ENCODE results near the gene SLC30A9.

SLC30A9 gene

GRCh38 chr4:41999321-41999720 is 9.0 kb downstream of the SLC30A9 start:
- Histone ChIP-seq H3K27me3 (ENCODE audit: control insufficient read depth, insufficient read depth, low read length) (no peaks in the 10 kb centered on the region), H3K27ac (ENCODE audit: low read length) (no peak overlapping the region), H3K9me3 (ENCODE audit: control insufficient read depth, insufficient read depth, low read length) (no peaks in the 10 kb centered on the region), H3K4me1 (ENCODE audit: control insufficient read depth, insufficient read depth, low read length) (no peaks in the 10 kb centered on the region), H3K4me3 (ENCODE audit: low read length) (no peak overlapping the region), H3K36me3 (ENCODE audit: control insufficient read depth, insufficient read depth, low read length) (no peaks in the 10 kb centered on the region)
- no peak for DNase-seq (ENCODE audit: low read depth, low spot score)

- WGBS (ENCODE audit: insufficient coverage, insufficient read length), result no CpG with 5 or more reads among the region's 3 CpGs
- Histone ChIP-seq H3K27me3 (ENCODE audit: control insufficient read depth, insufficient read depth, low read length) (no peaks in the 10 kb centered on the region), H3K4me3 (ENCODE audit: low read length) (no peak overlapping the region), H3K9me3 (ENCODE audit: control insufficient read depth, insufficient read depth, low read length) (no peaks in the 10 kb centered on the region), H3K36me3 (ENCODE audit: control insufficient read depth, insufficient read depth, low read length) (no peaks in the 10 kb centered on the region), H3K4me1 (ENCODE audit: control insufficient read depth, insufficient read depth, low read length) (no peaks in the 10 kb centered on the region), H3K27ac (ENCODE audit: low read length) (no peak overlapping the region)
- DNase-seq (ENCODE audit: low read depth, low spot score), result no peak
Observed at GRCh38 chr4:42008011-42008786, 17.9 kb downstream of the SLC30A9 start.

- Histone ChIP-seq H3K4me3 (ENCODE audit: low read length) (no peak overlapping the region), H3K27ac (ENCODE audit: low read length) (no peak overlapping the region), H3K9me3 (ENCODE audit: control insufficient read depth, insufficient read depth, low read length) (no peaks in the 10 kb centered on the region), H3K36me3 (ENCODE audit: control insufficient read depth, insufficient read depth, low read length) (no peaks in the 10 kb centered on the region), H3K4me1 (ENCODE audit: control insufficient read depth, insufficient read depth, low read length) (no peaks in the 10 kb centered on the region), H3K27me3 (ENCODE audit: control insufficient read depth, insufficient read depth, low read length) (no peaks in the 10 kb centered on the region)
- 100% methylated on average over 1 of the region's 2 CpGs for WGBS (ENCODE audit: insufficient coverage, insufficient read length)
- no peak for DNase-seq (ENCODE audit: low read depth, low spot score)
Observed at GRCh38 chr4:42015438-42015837, 25.1 kb downstream of the SLC30A9 start.

GRCh38 chr4:42018451-42018850 is 28.1 kb downstream of the SLC30A9 start:
- H3K4me3 ChIP-seq (ENCODE audit: low read length), result no peak overlapping the region
- H3K36me3 ChIP-seq (ENCODE audit: control insufficient read depth, insufficient read depth, low read length), result no peaks in the 10 kb centered on the region
- H3K27ac ChIP-seq (ENCODE audit: low read length), result no peak overlapping the region
- no peaks in the 10 kb centered on the region for H3K4me1 ChIP-seq (ENCODE audit: control insufficient read depth, insufficient read depth, low read length)
- DNase-seq (ENCODE audit: low read depth, low spot score), result no peak
- no CpG with 5 or more reads among the region's 2 CpGs for WGBS (ENCODE audit: insufficient coverage, insufficient read length)
- H3K27me3 ChIP-seq (ENCODE audit: control insufficient read depth, insufficient read depth, low read length), result no peaks in the 10 kb centered on the region
- no peaks in the 10 kb centered on the region for H3K9me3 ChIP-seq (ENCODE audit: control insufficient read depth, insufficient read depth, low read length)

- DNase-seq (ENCODE audit: low read depth, low spot score), result no peak
- Histone ChIP-seq H3K36me3 (ENCODE audit: control insufficient read depth, insufficient read depth, low read length) (no peaks in the 10 kb centered on the region), H3K4me3 (ENCODE audit: low read length) (no peak overlapping the region), H3K27ac (ENCODE audit: low read length) (no peak overlapping the region), H3K9me3 (ENCODE audit: control insufficient read depth, insufficient read depth, low read length) (no peaks in the 10 kb centered on the region), H3K4me1 (ENCODE audit: control insufficient read depth, insufficient read depth, low read length) (no peaks in the 10 kb centered on the region), H3K27me3 (ENCODE audit: control insufficient read depth, insufficient read depth, low read length) (no peaks in the 10 kb centered on the region)
- WGBS (ENCODE audit: insufficient coverage, insufficient read length), result no CpG with 5 or more reads among the region's 1 CpG
Observed at GRCh38 chr4:42048394-42048793, 58.1 kb downstream of the SLC30A9 start.

- H3K27me3 ChIP-seq (ENCODE audit: control insufficient read depth, insufficient read depth, low read length), result no peaks in the 10 kb centered on the region
- H3K4me3 ChIP-seq (ENCODE audit: low read length), result no peak overlapping the region
- H3K4me1 ChIP-seq (ENCODE audit: control insufficient read depth, insufficient read depth, low read length), result no peaks in the 10 kb centered on the region
- no peak overlapping the region for H3K27ac ChIP-seq (ENCODE audit: low read length)
- H3K36me3 ChIP-seq (ENCODE audit: control insufficient read depth, insufficient read depth, low read length), result no peaks in the 10 kb centered on the region
- no CpG with 5 or more reads among the region's 3 CpGs for WGBS (ENCODE audit: insufficient coverage, insufficient read length)
- H3K9me3 ChIP-seq (ENCODE audit: control insufficient read depth, insufficient read depth, low read length), result no peaks in the 10 kb centered on the region
- no peak for DNase-seq (ENCODE audit: low read depth, low spot score)
Observed at GRCh38 chr4:42050516-42051249, 60.4 kb downstream of the SLC30A9 start.

GRCh38 chr4:42066402-42066801 is 76.1 kb downstream of the SLC30A9 start:
- WGBS (ENCODE audit: insufficient coverage, insufficient read length), result no CpG with 5 or more reads among the region's 2 CpGs
- no peaks in the 10 kb centered on the region for H3K27me3 ChIP-seq (ENCODE audit: control insufficient read depth, insufficient read depth, low read length)
- H3K27ac ChIP-seq (ENCODE audit: low read length), result no peak overlapping the region
- no peak overlapping the region for H3K4me3 ChIP-seq (ENCODE audit: low read length)
- no peaks in the 10 kb centered on the region for H3K4me1 ChIP-seq (ENCODE audit: control insufficient read depth, insufficient read depth, low read length)
- H3K9me3 ChIP-seq (ENCODE audit: control insufficient read depth, insufficient read depth, low read length), result no peaks in the 10 kb centered on the region
- DNase-seq (ENCODE audit: low read depth, low spot score), result no peak
- H3K36me3 ChIP-seq (ENCODE audit: control insufficient read depth, insufficient read depth, low read length), result no peaks in the 10 kb centered on the region; the same call in 1 of the 2 replicates

- Histone ChIP-seq H3K4me3 (ENCODE audit: low read length) (no peak overlapping the region), H3K27me3 (ENCODE audit: control insufficient read depth, insufficient read depth, low read length) (no peaks in the 10 kb centered on the region), H3K9me3 (ENCODE audit: control insufficient read depth, insufficient read depth, low read length) (no peaks in the 10 kb centered on the region), H3K27ac (ENCODE audit: low read length) (no peak overlapping the region), H3K4me1 (ENCODE audit: control insufficient read depth, insufficient read depth, low read length) (no peaks in the 10 kb centered on the region), H3K36me3 (ENCODE audit: control insufficient read depth, insufficient read depth, low read length) (no peaks in the 10 kb centered on the region; the same call in 1 of the 2 replicates)
- DNase-seq (ENCODE audit: low read depth, low spot score), result no peak
- WGBS (ENCODE audit: insufficient coverage, insufficient read length), result no CpG with 5 or more reads among the region's 2 CpGs
Observed at GRCh38 chr4:42067264-42067663, 76.9 kb downstream of the SLC30A9 start.

- no peak overlapping the region for H3K4me3 ChIP-seq (ENCODE audit: low read length)
- H3K4me1 ChIP-seq (ENCODE audit: control insufficient read depth, insufficient read depth, low read length), result no peaks in the 10 kb centered on the region
- no peaks in the 10 kb centered on the region for H3K9me3 ChIP-seq (ENCODE audit: control insufficient read depth, insufficient read depth, low read length)
- DNase-seq (ENCODE audit: low read depth, low spot score), result no peak
- H3K27ac ChIP-seq (ENCODE audit: low read length), result no peak overlapping the region
- H3K27me3 ChIP-seq (ENCODE audit: control insufficient read depth, insufficient read depth, low read length), result no peaks in the 10 kb centered on the region
- no peaks in the 10 kb centered on the region; the same call in 1 of the 2 replicates for H3K36me3 ChIP-seq (ENCODE audit: control insufficient read depth, insufficient read depth, low read length)
- WGBS (ENCODE audit: insufficient coverage, insufficient read length), result no CpG with 5 or more reads among the region's 4 CpGs
Observed at GRCh38 chr4:42070463-42070862, 80.1 kb downstream of the SLC30A9 start.

- DNase-seq (ENCODE audit: low read depth, low spot score), result no peak
- WGBS (ENCODE audit: insufficient coverage, insufficient read length), result no CpG with 5 or more reads among the region's 1 CpG
- Histone ChIP-seq H3K4me3 (ENCODE audit: low read length) (no peak overlapping the region), H3K4me1 (ENCODE audit: control insufficient read depth, insufficient read depth, low read length) (no peaks in the 10 kb centered on the region), H3K9me3 (ENCODE audit: control insufficient read depth, insufficient read depth, low read length) (no peaks in the 10 kb centered on the region), H3K36me3 (ENCODE audit: control insufficient read depth, insufficient read depth, low read length) (no peaks in the 10 kb centered on the region), H3K27me3 (ENCODE audit: control insufficient read depth, insufficient read depth, low read length) (no peaks in the 10 kb centered on the region), H3K27ac (ENCODE audit: low read length) (no peak overlapping the region)
Observed at GRCh38 chr4:42074294-42074693, 84.0 kb downstream of the SLC30A9 start.
